Brain microvascular endothelial cell (primary cell): ENCODE data around the gene ANKRD22.
A peak's percentile ranks its signal among the peaks of the same experiment; 100 is the strongest.

ENCODE experiments used
- DNase-seq: peaks from one replicate; pipeline ENCODE4 v3.0.0-alpha.2; 2020
- H3K27ac ChIP-seq: fragments of 250-450 bp; sonication (Bioruptor Pico); 2 replicates; pipeline ENCODE4 v1.5.1; 2020; ENCODE audit warnings: mild to moderate bottlenecking, moderate library complexity
- H3K27me3 ChIP-seq: fragments of 250-450 bp; sonication (Bioruptor Pico); replicated peaks from 2 replicates; pipeline ENCODE4 v1.5.1; 2020; ENCODE audit warnings: mild to moderate bottlenecking
- H3K36me3 ChIP-seq: fragments of 250-450 bp; sonication (Bioruptor Pico); replicated peaks from 2 replicates; pipeline ENCODE4 v1.5.1; 2020; ENCODE audit warnings: mild to moderate bottlenecking
- H3K4me3 ChIP-seq: 2 replicates; pipeline ENCODE4 v1.5.1; 2011; ENCODE audit warnings: low read depth, mild to moderate bottlenecking, control low read depth, low read length, moderate library complexity
- in situ Hi-C: cut with HindIII; loops from 2 replicates; pipeline ENCODE4 v1.10.0; 2017; ENCODE audit warnings: low sequenced_read_pairs, low pct_ligation_motif_present
- TF ChIP-seq, protein P1 (sequence below): IDR thresholded peaks from 2 replicates; pipeline ENCODE4 v1.5.1; 2011; ENCODE audit warnings: low read depth, mild to moderate bottlenecking, moderate library complexity, low read length, control low read depth, inconsistent platforms; ENCODE audit errors: missing control alignments

The ANKRD22 gene

GRCh38 chr10:88805924-88806323, 45.7 kb downstream of the ANKRD22 start:
- in situ Hi-C loops, result loop anchor here (25.0 kb wide), 1 partner anchor 119 kb away; no protein-coding TSS in a partner anchor
- TF ChIP-seq, protein P1, sequence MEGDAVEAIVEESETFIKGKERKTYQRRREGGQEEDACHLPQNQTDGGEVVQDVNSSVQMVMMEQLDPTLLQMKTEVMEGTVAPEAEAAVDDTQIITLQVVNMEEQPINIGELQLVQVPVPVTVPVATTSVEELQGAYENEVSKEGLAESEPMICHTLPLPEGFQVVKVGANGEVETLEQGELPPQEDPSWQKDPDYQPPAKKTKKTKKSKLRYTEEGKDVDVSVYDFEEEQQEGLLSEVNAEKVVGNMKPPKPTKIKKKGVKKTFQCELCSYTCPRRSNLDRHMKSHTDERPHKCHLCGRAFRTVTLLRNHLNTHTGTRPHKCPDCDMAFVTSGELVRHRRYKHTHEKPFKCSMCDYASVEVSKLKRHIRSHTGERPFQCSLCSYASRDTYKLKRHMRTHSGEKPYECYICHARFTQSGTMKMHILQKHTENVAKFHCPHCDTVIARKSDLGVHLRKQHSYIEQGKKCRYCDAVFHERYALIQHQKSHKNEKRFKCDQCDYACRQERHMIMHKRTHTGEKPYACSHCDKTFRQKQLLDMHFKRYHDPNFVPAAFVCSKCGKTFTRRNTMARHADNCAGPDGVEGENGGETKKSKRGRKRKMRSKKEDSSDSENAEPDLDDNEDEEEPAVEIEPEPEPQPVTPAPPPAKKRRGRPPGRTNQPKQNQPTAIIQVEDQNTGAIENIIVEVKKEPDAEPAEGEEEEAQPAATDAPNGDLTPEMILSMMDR, result no peak
- no peak for DNase-seq
- Histone ChIP-seq H3K36me3 (no peaks in the 10 kb centered on the region), H3K4me3 (no peak overlapping the region), H3K27ac (no peak overlapping the region), H3K27me3 (no peaks in the 10 kb centered on the region)

- H3K27me3 ChIP-seq, result no peaks in the 10 kb centered on the region
- in situ Hi-C loops, result loop anchor here (25.0 kb wide), 1 partner anchor 118 kb away; no protein-coding TSS in a partner anchor
- no peak for DNase-seq
- TF ChIP-seq, protein P1, result no peak
- H3K4me3 ChIP-seq, result no peak overlapping the region
- no peaks in the 10 kb centered on the region for H3K36me3 ChIP-seq
- peak overlapping the region; percentile 24 for H3K27ac ChIP-seq
Measured at GRCh38 chr10:88805361-88805760, 46.3 kb downstream of the ANKRD22 start.

DNA sequence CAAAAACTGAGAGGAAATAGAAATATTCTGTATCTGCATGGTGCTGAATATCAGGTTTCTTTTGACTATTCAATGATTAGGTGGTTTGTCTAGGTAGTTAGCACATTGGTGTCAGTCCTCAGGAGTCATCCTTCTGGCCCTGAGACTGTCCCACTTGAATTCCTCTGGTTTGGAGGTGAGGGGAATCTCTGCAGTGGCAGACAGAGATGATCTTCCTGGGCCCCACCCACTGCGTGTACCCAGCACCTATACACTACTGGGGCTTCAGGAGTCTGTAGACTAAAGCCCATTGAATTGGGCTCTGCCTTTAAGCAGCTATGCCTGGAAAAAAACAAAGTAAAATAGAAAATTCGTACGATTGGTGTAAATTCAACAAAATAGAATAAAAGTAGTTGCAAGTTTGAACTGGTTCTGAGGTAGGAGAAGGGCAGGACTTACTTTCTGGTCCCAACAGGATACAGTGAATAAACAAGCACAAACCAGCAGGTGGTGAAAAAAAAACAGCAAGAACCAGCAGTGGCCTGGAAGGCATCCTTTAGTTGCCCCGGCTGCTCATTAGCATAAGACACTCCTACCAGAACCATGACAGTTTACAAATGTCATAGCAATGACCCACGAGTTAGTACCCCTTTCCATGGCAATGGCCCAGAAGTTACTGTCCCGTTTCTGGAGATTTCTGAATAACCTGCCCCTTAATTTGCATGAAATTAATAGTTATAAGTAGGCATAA, 47.4 kb downstream of the ANKRD22 start:
- Histone ChIP-seq H3K36me3 (no peaks in the 10 kb centered on the region), H3K27me3 (no peaks in the 10 kb centered on the region), H3K27ac (no peak overlapping the region), H3K4me3 (no peak overlapping the region)
- in situ Hi-C loops, result loop anchor here (25.0 kb wide), 1 partner anchor 117 kb away; no protein-coding TSS in a partner anchor
- TF ChIP-seq, protein P1, result no peak
- DNase-seq, result no peak

DNA sequence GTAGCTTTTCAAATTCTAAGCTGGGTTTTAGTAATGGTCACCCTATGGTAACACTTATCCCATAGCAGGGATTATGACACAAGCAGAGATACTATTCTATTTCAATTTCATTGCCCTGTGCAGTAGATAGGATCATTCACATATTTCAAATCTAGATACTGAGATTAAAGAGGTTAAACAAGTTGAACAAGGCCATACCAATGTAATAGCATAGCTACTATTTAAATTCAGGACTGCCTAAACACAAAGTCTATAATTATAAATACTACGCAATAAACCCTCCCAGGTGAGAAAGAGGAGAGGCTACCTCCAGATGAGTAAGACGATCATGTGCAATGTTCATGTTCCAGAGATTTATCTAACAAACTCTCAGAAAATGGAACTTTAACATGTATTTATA, 48.0 kb downstream of the ANKRD22 start:
- Histone ChIP-seq H3K27ac (no peak overlapping the region), H3K4me3 (no peak overlapping the region), H3K27me3 (no peaks in the 10 kb centered on the region), H3K36me3 (no peaks in the 10 kb centered on the region)
- TF ChIP-seq, protein P1, result no peak
- no peak for DNase-seq
- in situ Hi-C loops, result loop anchor here (25.0 kb wide), 1 partner anchor 116 kb away; no protein-coding TSS in a partner anchor

DNA sequence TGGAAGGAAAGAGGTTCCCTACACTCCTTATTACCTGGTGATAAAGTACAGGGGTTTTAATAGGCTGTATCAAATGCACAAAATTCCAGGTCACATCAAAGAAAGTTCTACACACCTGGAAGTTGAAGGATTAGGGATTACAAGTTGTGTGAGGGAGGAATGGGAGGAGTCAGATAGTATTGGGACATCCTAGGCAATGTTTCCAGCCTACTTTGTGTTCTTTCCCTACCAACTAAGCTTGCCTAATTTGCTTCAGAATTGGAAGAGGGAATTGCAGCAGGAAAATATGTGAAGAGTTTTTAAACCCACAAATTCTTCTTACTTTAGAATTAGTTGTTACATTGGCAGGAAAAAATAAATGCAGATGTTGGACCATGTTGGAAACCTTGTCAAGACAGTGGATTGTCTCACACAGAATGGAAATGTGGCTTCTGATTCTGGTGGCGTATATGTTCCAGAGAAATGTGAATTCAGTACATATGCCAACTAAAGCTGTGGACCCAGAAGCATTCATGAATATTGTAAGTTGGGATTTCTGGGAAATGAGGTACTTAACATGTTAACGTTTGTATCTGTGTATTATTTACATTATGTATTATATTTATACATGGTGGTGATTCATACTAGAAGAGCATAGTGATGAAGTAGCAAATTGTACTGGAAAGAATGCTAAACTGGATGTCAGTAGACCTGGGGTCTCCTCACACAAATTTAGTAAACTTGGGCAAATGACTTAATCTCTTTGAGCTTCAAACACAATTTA, 48.9 kb downstream of the ANKRD22 start, which contains the start of gene LIPM:
TSS of gene LIPM (plus strand) at position 208 of the 763 bp plus-strand sequence. CDS start at position 375, 167 bp downstream.
- Histone ChIP-seq H3K36me3 (no peaks in the 10 kb centered on the region), H3K4me3 (no peak within 1 kb of the TSS), H3K27me3 (no peaks in the 10 kb centered on the region), H3K27ac (no peak within 1 kb of the TSS)
- in situ Hi-C loops, result loop anchor here (25.0 kb wide), 1 partner anchor 115 kb away; no protein-coding TSS in a partner anchor
- TF ChIP-seq, protein P1, result no peak
- DNase-seq, result no peak
